ENCODE measurements around the gene RPS21.

The RPS21 gene

DNA sequence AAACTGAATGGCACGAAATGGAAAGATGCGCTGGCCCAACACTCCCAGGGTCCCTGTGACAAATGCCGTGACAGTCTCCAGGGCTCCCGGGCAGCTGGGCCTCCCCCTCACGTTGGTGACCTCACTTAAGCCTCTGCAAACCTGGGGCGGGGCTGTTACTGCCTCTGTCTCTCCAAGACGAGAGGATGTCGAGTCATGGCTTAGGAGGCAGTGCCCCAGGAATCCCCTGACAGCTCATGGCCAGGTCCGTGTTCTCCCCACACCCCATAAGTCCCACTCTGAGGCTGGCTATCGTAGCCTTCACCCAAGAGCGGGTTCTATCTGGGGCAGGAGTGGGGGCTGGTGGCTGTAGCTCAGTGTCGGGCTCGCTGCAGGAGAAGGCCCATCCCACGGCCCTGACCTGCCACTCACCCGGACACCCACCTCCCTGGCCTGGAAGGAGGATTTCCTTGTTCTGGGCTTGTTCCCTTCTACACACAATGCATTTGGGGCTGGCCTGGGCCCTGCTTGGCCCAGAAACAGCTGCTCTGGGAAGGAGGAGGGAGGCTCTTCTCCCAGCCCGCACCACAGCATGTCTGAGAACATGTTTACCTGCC, 5.6 kb upstream of the RPS21 start:
- DNase-seq: no peak

DNA sequence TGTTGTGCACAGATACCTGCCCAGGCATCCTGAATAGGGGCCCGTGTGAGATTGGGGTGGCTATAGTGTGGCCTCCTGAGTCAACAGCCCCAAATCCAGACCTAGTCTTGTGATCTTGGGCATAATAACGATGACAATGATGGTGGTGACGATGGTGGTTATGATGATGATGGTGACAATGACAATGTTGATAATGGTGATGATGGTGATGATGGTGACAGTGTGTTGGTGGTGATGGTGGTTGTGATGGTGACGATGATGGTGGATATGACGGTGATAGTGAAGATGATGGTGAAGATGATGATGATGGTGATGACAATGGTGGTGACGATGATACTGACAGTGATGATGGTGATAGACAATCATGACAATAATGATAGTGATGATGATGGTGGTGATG, 5.1 kb upstream of the RPS21 start:
- no peak for DNase-seq

DNA sequence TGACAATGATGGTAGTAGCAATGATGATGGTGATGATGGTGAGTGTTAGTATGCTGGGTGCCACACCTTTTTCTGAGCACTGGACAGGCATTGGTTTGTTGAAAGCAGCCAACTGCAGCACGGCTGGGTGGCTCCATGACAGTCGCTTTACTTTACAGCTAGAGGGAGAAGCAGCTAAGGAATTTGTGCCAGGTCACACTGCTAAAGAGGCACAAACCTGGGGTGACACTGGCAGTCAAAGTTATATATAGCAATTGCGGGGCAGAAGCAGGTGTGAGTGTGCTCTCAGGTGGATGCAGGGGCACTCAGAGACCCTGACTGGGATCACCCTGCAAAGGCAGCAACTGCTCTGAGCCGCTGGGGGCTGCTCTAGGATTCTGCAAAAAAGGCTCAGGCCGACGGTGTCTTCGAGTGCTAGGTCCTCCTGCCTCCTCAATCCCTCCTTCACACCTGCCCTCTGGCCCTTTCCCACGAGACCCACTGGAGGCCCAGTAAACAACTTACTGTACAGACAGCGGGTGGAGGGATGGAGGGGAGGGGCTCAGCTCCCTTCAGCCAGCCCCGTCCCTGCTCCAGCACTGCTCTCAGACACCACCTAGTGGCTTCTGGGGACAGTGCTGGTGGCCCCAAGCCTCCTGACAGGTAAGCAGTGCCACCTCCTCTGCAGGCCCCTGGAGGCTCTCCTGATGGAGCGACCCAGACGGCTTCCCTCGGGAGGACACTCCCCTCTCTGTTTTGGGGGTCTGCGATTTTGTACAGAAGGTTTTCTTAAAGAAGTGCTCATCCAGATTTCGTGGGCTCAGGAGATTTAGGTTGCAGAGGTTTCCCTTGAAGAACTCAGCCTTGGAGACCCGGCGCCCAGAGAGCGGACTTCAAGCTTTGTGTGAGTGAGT, 4.4 kb upstream of the RPS21 start:
- DNase-seq: peak; percentile 70

DNA sequence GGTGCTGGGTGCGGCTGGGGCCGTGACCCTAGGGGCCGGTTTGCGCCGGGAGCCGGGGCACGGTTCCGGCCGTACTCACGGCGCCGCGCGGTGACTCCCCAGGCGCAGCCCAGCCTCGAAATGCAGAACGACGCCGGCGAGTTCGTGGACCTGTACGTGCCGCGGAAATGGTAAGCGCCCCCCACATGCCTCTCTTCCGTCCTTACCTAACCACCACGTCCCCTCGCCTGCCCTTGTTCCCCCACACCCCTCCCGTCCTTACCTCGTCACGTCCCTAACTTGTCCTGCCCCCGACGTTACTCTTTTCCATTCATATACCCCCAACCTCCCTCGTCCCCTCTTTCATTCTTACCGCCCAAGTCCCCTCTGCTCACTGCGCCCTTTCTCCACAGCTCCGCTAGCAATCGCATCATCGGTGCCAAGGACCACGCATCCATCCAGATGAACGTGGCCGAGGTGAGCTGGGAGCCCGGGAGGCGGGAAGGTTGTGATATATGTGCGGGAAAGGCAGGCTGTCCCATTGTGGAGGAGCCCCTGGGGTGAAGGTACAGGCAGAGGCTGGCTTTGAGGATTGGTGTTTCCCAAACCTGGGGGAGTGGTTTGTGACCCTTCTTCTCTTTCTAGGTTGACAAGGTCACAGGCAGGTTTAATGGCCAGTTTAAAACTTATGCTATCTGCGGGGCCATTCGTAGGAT, 463 bp downstream of the RPS21 start:
- DNase-seq: peak; percentile 43

DNA sequence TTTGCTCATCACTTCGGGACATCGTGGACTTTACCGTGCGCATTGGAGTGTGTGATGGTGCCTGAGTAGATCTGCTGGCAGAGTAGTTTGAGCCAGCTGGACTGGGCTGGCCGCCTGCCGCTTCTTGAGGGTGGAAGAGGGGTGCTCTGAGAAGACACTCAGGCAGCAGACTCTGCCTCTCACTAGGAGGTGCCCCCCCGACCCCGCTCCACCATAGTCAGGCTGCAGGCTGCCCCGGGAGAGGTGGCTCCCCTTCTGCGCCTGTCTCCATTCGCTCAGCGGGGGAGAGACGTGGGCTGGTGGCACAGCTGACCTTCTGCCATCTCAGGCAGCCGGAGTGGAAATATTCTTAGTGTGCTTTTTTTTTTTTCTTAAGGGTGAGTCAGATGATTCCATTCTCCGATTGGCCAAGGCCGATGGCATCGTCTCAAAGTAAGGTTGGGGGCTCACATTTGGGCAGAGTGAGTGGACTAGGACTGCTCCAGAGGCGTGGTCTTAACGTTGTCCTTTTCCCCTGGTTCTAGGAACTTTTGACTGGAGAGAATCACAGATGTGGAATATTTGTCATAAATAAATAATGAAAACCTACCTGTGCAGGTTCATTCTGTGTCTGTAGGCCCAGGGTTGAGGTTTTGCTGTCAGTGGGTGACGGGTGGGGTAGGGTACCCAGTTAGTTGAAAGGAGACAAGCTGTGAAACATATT, 1.2 kb downstream of the RPS21 start:
- peak; percentile 20 for DNase-seq

DNA sequence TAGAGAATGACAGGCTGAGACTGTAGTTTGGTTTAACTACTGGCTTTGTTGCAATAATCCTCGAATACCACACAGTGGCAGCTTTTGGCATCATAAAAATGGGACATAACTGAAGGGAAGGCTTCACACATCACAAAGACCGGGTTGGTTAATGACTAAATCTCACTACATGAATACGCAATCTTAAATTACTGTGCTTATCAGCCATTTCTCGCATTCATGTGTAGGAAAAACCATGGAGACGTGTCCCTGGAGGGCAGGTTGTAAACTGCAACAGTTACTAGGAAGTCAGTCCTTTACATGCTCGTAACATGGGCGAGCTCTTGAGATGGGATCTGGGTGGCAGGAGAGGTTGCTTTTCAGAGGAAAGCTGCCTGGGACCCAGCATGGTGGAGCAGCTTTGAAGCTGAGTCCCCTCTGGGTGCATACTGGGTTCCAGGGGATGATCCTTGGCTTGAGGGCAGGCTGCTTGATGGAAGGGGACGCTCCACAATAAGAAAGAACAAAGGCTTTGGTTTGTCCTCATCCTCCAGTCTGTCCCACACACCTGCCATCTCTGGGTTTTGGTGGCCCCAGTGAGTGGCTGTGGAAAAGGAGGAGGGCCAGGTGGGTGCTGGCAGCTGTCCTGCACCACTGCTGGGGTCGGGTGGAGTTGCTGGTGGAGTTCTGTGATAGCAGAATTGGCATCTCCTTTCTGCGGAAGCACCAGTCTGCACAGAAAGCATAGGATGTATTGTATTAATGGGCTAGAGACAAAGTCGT, 2.1 kb downstream of the RPS21 start:
- DNase-seq: no peak

DNA sequence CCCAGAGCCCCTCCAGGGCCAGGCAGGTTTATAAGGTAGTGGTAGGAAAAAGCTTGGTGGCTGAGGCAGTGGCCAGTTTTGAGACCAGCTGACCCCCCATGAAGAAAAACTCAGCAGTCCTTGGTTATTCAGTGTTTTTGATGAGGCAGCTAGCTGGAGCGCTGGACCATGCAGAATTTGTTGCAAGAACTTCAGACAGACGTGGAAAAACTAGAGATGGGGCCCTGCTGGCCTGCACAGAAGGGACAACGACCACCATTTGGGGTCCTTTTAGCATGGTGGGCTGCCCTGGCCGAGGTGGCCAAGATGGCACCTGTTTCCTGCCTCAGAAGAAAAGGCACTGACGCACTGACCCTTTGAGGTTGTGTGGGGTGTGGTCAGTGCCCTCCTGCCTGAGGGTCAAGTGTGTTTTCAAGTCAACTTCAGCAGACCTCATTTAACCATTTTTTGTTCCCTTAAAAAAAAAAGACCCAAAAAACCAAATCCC, 2.7 kb downstream of the RPS21 start:
- DNase-seq: no peak

DNA sequence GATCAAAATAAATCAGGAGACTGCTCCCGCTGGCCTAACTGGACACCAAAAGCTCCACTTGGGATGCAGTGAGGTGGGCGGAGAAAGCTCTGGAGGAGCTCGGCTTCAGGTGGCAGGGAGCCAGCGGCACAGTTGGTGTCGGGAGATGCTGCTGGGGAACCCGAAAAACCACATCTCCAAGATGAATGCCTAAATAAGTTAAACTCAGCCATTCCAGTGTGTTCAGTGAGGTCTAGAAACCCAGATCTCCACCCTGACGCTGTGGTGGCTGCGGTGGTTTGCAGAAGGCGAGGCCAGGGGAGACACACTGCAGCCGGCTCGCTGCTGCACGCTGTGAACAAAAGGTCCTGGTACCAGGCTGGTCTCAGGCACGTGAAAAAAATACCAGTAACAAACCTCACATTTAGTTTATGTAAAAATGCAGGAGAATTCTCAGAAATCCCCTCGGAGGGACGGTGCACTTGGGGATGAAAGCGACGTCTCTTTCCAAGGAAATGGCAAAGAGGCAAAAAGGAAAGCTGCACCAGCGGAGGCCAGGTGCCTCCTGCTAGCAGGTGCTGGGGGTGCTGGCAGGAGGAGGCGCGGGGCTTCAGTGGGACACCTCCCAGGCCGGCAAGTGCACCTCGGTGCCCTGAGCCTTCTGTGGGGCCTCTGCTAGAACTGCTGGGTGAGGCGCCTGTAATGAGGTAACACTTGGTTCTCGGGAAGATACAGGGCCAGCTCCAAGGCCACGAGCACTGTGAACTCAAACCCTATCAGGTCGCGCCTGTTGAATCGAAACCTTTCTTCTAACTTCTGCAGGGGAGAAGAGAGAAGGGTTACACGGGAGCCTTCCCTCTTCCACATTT, 3.6 kb downstream of the RPS21 start:
- no peak for DNase-seq

DNA sequence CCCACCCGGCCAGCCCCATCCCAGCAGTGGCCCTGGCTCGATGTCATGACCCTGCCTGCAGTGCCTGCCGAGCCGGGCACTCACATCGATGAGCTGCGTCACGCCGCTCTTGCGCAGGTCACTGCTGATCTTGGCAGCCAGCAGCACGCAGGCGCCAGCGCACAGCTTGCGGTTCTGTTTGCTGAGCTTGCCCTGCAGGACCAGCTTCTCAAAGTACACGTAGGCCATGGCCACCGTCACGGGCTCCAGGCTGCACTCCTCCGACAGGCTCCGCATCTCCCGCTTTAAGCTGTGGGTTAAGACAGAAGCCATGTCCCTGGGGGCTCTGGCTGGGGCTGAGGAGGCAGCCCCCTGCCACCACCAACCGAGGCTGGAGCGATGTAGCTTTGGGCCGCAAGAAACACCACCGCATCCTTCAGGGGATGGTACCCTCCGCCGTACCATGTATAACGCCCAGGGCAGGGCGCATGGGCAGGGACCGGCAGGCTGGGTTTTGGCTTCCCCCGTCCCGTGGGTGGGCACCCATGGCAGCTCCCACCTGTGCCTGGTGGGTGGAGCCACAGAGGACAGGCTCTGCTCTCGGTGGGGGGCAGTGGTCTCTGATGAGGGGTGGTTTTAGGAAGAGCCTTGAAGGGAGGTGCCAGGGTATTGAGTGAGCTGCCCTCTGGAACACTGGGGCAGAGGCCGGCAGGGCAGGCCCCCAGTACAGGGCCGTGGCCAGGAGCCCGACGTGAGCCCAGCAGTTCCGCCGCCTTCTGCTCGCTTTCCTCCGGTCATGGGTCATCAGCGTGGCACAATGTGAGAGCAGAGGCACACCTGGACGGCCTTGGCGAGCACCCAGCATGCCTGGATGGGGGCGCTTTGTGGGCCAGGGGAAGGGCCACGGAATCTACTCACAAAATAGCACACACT, 4.5 kb downstream of the RPS21 start:
- DNase-seq: no peak

DNA sequence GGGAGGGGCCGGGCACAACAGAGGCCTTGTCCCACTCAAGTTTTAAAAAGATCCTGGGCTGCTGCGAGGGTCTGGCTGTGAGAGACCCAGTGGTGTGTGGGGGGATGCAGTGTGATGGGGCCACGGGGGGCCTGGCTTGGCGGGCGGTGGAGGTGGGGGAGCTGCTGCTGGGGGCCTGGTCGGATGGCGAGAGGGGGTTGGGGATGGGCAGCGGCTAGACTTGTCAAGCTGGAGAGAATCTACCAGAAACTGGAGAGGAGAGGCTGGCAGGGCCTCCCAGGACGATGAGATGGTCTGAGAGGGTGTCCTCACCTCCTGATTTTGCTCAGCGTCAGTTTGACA, 5.1 kb downstream of the RPS21 start:
- no peak for DNase-seq

DNA sequence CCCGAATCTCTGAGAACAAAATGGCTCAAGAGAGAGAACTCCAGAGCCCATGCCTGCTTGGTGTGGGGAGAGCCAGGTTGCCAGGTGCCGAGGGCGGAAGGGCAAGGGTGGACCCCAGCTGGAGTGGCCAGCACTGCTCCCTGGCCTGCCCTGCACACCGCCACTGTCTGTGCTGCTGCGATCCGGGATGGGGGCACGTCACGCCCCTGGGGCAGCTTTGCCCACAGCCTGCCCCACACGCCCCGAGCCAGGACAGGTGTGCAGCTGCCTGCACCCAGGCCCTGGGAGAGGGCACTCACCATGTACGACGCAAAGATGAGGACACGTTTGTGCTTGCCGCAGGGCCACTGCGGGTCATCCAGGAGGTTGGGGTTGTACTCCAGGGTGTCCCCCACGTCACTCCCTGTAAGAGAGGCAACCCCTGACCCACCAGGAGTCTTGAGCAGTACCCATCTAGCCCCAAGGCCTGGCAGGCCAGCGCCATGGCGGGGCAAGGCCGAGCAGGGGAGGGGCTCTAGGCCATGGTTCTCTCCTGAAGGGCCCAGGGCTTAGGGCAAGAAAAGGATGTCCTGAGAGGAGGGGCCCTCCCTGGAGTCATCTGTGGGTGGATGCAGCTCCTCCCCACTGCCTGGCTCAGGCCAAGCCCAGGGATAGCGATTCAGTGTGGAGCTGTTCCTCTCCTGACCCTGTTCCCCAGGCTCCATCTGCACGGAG, 5.9 kb downstream of the RPS21 start:
- DNase-seq: no peak

DNA sequence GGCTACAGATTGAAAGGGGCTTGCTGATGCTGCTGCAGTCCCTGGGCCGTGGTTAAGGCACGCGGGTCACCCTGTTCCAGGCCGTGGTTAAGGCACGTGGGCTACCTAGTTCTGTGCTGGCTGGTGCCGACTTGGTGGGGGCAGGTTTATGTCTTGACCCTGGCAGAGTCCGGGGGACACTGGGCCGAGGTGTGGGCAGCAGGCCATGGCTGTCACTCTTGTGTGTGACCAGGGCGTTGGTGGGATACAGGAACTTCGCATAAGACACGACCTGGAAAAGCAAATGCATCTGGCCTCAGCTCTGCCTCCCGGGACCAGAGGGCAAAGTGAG, 6.4 kb downstream of the RPS21 start:
- no peak for DNase-seq

DNA sequence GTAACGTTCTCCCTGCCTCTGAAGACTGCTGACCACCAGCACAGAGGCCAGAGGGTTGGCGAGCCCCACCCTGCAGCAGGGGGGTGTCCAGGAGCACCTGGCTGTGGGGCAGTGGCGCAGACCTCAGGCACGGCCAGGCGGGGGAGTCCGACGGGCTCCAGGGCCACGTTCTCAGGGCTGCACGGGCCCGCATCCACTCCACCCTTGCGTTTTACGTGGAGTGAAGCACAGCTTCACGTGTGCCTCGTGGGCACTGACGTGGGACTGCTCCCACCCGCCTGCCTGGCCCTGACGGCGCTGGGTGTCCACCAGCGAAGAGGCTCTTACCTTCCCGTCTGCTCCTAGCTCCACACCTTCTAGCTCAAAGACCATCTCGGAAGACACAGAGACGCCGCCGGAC, 6.9 kb downstream of the RPS21 start:
- DNase-seq: no peak

DNA sequence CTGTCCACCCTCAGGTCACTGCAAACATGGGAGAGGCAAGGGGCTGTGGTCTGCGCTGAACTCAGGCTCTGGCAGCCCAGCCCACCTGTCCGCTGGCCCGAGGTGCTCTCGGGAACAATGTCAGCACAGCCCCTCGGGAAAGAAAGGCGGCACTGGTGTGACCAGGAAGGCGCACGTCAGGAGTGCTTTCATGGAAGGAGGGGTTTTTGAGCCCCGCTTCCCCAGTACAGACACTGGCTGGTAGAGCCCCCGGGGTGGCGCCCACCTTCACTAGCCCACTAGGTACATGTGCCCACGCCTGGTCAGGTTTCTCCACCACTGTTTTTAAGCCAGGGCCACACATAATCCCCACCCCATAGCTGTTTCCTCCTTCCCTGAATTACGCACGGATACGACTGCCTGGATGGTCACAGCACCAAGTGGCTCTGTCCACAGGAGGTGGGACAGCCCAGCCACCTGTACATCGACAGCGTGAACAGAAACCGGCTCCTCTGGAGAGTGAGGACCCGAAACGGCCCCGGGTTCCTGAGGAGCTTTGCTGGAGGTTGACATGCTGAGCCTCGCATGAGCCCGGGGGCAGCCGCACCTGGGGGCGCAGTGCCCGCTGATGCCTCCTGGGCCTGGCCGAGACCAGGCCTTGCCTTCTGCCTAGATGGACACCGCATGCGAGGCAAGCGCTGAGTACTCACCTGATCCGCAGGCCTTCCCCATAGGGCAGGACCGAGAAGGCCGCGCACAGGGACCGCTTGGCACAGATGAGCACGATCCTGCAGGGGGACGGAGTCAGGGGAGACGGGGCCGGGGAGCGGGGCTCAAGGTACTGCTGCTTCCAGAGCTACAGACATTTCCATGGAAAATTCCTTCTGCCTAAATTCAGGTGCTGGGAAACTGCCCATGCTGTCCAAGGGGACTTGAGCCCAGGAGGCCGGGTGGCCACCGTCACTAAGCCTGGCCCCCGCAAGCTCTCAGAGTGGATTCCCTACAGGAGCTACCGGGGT, 7.6 kb downstream of the RPS21 start:
- no peak for DNase-seq

DNA sequence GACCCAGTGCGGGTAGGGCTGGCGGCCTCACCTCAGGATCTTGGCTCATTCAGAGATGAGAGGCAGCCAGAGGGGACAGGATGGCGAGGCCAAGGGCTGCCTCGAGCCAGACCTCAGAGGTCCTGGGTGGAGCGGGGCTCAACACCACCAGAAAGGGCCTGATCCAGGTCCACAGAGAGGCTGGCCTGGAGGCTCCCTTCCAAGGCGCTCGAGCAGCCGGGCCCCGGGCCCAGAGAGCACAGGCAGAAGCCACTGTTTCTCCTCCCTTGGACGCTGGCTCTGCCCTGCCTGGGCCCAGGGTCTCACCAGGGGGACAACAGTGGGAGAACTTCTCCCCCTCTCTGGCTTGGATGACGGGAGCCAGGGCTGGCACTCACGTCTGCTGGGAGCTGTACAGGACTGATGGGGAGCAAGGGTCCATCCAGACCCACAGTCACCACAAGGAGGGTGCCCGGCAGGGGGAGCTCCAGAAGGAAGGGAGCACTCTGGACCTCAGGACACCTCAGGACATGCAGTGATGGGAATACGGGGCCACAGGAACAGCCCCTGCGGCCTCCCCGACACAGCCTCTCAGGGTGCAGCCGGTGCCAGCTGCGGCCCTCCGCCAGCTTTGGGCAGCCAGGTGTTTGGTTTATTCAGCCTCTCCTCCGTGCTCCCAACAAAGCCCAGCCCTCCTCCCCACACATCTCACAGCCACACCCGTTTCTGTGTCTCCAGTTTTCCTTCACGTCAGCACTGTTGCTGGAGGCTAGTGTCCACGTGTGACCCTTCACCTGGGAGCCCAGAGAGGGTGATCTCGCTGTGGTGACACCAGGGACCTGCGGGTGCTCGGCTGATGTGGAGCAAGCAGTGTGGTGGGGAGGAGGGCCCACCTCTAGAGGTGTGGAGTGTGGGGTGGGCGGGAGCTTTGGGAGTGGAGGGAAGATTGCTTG, 8.7 kb downstream of the RPS21 start:
- no peak for DNase-seq

DNA sequence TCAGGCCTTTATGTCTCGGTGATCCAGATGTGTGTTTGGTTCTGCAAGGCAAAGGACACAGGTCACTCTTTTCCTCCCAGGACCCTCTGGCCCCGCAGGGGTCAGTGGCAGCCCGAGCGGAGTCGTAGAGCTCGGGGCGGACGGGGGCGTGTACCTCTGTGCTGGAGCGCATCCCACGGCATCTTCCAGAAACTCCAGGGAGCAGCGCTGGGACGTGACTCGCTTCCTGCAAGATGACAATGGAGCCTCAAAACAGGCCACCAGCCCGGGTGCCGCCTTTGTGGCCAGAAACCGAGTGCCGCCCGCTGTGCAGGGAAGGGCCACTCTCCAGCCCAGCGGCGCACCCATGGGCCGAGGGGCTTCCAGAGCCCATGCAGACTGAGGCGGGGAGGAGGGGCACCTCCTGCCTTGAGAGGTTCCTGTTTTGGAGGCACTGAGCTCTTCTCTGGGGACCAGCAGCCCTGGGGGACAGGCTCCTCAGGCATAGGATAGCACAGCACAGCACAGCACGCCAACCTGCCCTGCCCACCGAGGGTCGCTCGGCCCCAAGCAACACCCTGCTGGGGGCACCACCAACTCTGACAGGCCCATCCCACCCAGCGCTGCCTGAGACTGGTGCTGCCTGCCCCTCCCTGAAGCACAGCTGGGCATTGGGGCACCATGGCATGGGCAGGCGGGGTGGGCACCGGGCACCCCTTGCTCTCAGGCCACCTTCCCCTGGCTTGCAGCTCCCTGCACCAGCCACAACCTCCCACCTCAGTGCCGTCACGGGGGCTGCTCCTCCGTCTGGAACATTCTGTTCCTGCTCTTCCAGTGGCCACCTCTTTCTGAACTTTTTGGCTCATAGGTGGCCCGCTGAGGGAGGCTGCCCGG, 9.7 kb downstream of the RPS21 start:
- no peak for DNase-seq

All from stimulated activated naive CD4-positive, alpha-beta T cell treated with Interleukin-2 at 50 U/mL for 16 hours (primary cell).